GM10248 (cell line): Measurements from ENCODE around the gene MYO10.

Experiments used
- CTCF ChIA-PET: fragments of 300-600 bp; sonication (Branson Sonifier 250); formaldehyde crosslinking; extraction: SDS; loops from one replicate; lab custom pipeline; 2021; ENCODE audit warnings: antibody characterized with exemption; lab: Yijun Ruan, JAX
- POLR2A ChIA-PET: fragments of 350-650 bp; sonication (Branson Sonifier 250); formaldehyde crosslinking; extraction: SDS; loops from one replicate; lab custom pipeline; 2020; ENCODE audit warnings: antibody characterized with exemption; lab: Yijun Ruan, JAX
- DNase-seq: peaks from one replicate; pipeline ENCODE4 v3.0.0; 2012; ENCODE audit errors: extremely low spot score
- TF ChIP-seq, protein P1 (sequence below): IDR thresholded peaks from 2 replicates; pipeline ENCODE4 v1.5.1; 2012; ENCODE audit warnings: mild to moderate bottlenecking, low read depth; ENCODE audit errors: extremely low read depth, missing control alignments, control extremely low read depth

Gene MYO10

GRCh38 chr5:16826379-16827125, 109.5 kb downstream of the MYO10 start:
- ChIA-PET POLR2A (no interaction called here), CTCF (no interaction called here)
- TF ChIP-seq, protein P1, sequence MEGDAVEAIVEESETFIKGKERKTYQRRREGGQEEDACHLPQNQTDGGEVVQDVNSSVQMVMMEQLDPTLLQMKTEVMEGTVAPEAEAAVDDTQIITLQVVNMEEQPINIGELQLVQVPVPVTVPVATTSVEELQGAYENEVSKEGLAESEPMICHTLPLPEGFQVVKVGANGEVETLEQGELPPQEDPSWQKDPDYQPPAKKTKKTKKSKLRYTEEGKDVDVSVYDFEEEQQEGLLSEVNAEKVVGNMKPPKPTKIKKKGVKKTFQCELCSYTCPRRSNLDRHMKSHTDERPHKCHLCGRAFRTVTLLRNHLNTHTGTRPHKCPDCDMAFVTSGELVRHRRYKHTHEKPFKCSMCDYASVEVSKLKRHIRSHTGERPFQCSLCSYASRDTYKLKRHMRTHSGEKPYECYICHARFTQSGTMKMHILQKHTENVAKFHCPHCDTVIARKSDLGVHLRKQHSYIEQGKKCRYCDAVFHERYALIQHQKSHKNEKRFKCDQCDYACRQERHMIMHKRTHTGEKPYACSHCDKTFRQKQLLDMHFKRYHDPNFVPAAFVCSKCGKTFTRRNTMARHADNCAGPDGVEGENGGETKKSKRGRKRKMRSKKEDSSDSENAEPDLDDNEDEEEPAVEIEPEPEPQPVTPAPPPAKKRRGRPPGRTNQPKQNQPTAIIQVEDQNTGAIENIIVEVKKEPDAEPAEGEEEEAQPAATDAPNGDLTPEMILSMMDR, result no peak

GRCh38 chr5:16819522-16820167, 116.4 kb downstream of the MYO10 start:
- ChIA-PET CTCF (interaction anchor here (0.6 to 1.0 kb wide), 2 partner anchors 14 to 371 kb away, joined by 3 read pairs; no protein-coding TSS in a partner anchor), POLR2A (no interaction called here)
- no peak for DNase-seq
- TF ChIP-seq, protein P1, result no peak

More at GRCh38 chr5:16826379-16827125, 109.5 kb downstream of the MYO10 start:
- no peak for DNase-seq

DNA sequence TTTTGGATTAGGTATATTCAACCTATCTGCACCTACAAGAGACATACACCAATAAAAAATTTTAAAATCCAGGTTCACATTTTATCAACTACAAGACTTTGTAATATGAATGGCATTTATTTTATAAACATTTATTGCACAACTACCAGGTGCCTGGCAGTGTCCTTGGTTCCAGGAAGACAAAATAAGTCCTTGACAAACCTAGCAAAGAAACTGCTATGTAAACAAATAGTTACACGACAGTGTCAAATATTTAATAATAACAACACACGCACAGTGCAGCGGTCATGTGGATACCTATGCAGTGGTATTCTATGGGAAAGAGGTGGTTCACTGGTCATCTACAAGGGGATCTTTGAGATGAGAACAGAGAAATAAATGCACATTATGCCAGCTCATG, 120.7 kb downstream of the MYO10 start:
- TF ChIP-seq, protein P1, result no peak
- ChIA-PET CTCF (no interaction called here), POLR2A (no interaction called here)
- DNase-seq, result no peak

DNA sequence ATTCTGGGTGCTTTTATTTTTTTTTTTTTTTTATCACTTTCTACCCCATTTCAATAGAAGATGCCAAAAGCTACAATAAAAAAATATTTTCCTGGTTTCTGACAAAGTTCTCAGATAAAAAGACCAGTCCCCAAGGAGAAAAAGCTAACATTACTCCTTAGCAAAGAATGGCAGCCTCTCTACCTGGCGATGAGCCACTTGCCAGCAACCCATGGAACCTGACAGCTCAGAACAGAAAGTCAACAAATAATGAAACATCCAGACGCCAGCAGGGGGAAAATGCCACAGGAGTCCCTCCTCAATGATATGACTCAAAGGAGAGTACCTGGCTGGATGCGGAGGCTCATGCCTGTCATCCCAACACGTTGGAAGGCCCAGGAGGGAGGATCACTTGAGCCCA, 123.2 kb downstream of the MYO10 start:
- TF ChIP-seq, protein P1, result no peak
- CTCF ChIA-PET, result no interaction called here
- DNase-seq, result no peak
- POLR2A ChIA-PET, result no interaction called here

DNA sequence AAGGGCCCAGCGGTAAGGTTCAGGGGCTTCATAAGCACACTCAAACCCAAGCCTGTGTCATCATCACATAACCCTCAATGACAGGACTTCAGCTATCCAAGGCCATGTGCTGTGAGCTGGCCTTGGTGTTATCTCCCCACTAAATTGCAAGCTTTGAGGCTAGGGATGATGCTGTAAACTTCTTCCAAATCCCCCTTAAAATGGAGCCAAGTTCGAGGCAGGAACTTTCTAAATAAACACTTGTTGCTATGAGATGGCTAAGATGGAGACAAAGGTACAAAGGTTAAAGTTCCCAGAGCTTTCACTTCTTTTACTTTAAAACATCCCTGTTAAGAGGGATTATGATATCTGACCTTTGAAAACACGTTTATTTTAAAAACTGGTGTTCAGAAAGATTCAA, 123.6 kb downstream of the MYO10 start:
- DNase-seq, result no peak
- TF ChIP-seq, protein P1, result no peak
- POLR2A ChIA-PET, result no interaction called here
- CTCF ChIA-PET, result no interaction called here

GRCh38 chr5:16810208-16810854, 125.8 kb downstream of the MYO10 start:
- DNase-seq, result no peak
- POLR2A ChIA-PET, result no interaction called here
- TF ChIP-seq, protein P1, result no peak
- CTCF ChIA-PET, result no interaction called here
